Loucy (cell line): ENCODE measurements around the gene SLC22A16.
A peak's percentile ranks its signal among the peaks of the same experiment; 100 is the strongest.

Experiments used
- H2AFZ ChIP-seq: fragments of 200-600 bp; sonication (generic); 2 replicates; pipeline ENCODE4 v1.6.0; 2016; ENCODE audit warnings: antibody characterized with exemption, mild to moderate bottlenecking, low read length, moderate library complexity
- H3F3A ChIP-seq: fragments of 200-600 bp; 2 replicates; pipeline ENCODE4 v1.6.0; 2016; ENCODE audit warnings: antibody characterized with exemption, low read depth, mild to moderate bottlenecking
- H3K27me3 ChIP-seq: fragments of 200-600 bp; sonication (generic); 2 replicates; pipeline ENCODE4 v1.6.1; 2014; ENCODE audit warnings: low read length, mild to moderate bottlenecking; ENCODE audit not compliant: insufficient read depth, poor library complexity, severe bottlenecking
- H3K36me3 ChIP-seq: fragments of 200-600 bp; sonication (generic); 2 replicates; pipeline ENCODE4 v1.6.1; 2016; ENCODE audit warnings: low read length; ENCODE audit not compliant: insufficient read depth
- H3K4me1 ChIP-seq: fragments of 200-600 bp; sonication (generic); 2 replicates; pipeline ENCODE4 v1.5.1; 2014; ENCODE audit warnings: low read length, mild to moderate bottlenecking; ENCODE audit not compliant: insufficient read depth, poor library complexity, severe bottlenecking
- H3K4me2 ChIP-seq: fragments of 200-600 bp; sonication (generic); 2 replicates; pipeline ENCODE4 v1.6.0; 2014; ENCODE audit warnings: antibody characterized with exemption, low read length, low read depth, mild to moderate bottlenecking; ENCODE audit not compliant: poor library complexity, severe bottlenecking
- H3K4me3 ChIP-seq: fragments of 200-600 bp; sonication (generic); 2 replicates; pipeline ENCODE4 v1.5.1; 2014; ENCODE audit warnings: low read length, mild to moderate bottlenecking, mixed read lengths; ENCODE audit not compliant: poor library complexity, severe bottlenecking
- H3K79me2 ChIP-seq: fragments of 200-600 bp; sonication (generic); 2 replicates; pipeline ENCODE4 v1.6.1; 2014; ENCODE audit warnings: low read length; ENCODE audit not compliant: insufficient read depth
- H3K9ac ChIP-seq: fragments of 200-600 bp; sonication (generic); 2 replicates; pipeline ENCODE4 v1.6.0; 2014; ENCODE audit warnings: mild to moderate bottlenecking, low read depth, low read length, moderate library complexity; ENCODE audit not compliant: poor library complexity, severe bottlenecking
- H3K9me2 ChIP-seq: fragments of 200-600 bp; sonication (generic); replicated peaks from 2 replicates; pipeline ENCODE4 v1.6.1; 2016; ENCODE audit warnings: low read depth, low read length, mixed read lengths
- H3K9me3 ChIP-seq: fragments of 200-600 bp; sonication (generic); 2 replicates; pipeline ENCODE4 v1.6.1; 2014; ENCODE audit warnings: mild to moderate bottlenecking, antibody characterized with exemption, low read length, low read depth; ENCODE audit not compliant: insufficient read depth
- H4K20me1 ChIP-seq: fragments of 200-600 bp; sonication (generic); 2 replicates; pipeline ENCODE4 v1.6.0; 2014; ENCODE audit warnings: antibody characterized with exemption, low read length, mild to moderate bottlenecking; ENCODE audit not compliant: insufficient read depth, poor library complexity, severe bottlenecking
- CTCF ChIP-seq: fragments of 200-600 bp; sonication (generic); conservative IDR thresholded peaks from 2 replicates; pipeline ENCODE4 v1.5.1; 2014; ENCODE audit warnings: mild to moderate bottlenecking, antibody characterized with exemption, low read length
- EZH2phosphoT487 ChIP-seq: fragments of 200-600 bp; IDR thresholded peaks from 2 replicates; pipeline ENCODE4 v1.6.1; 2018; ENCODE audit warnings: antibody characterized with exemption, mild to moderate bottlenecking, moderate library complexity, borderline replicate concordance

SLC22A16 gene

DNA sequence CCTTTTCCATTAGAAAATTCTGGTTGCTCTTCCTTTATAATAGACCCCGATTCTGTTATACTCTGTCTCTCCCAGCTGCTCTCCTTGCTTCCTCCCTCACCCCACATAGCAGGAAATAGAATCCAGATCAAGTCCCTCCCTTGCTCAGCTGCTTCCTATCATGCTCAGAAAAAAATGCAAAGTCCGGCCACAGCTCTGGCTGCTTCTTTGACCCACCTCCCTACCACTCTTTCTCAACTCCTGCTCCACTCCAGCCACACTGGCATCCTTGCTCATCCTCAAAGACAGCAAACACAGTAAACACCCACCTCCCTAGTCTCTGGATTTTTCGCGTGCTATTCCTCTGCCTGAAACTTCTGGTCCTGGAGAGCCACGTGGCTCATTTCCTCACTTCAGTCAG lies 9.1 kb upstream of the SLC22A16 start:
- H4K20me1 ChIP-seq, result no peaks in the 10 kb centered on the region
- no peak overlapping the region for H3K9ac ChIP-seq
- H3K4me1 ChIP-seq, result peaks cover 7% of the 10 kb centered on the region
- no peak overlapping the region for H3K4me2 ChIP-seq
- H2AFZ ChIP-seq, result peak overlapping the region; percentile 48; the same call in 1 of the 2 replicates
- H3K79me2 ChIP-seq, result no peaks in the 10 kb centered on the region
- no peak overlapping the region for H3K4me3 ChIP-seq
- no peaks in the 10 kb centered on the region for H3F3A ChIP-seq
- TF ChIP-seq EZH2phosphoT487 (no peak), CTCF (no peak)
- no peaks in the 10 kb centered on the region for H3K36me3 ChIP-seq
- H3K27me3 ChIP-seq, result no peaks in the 10 kb centered on the region
- H3K9me2 ChIP-seq, result no peaks in the 10 kb centered on the region
- peaks cover 11% of the 10 kb centered on the region for H3K9me3 ChIP-seq

DNA sequence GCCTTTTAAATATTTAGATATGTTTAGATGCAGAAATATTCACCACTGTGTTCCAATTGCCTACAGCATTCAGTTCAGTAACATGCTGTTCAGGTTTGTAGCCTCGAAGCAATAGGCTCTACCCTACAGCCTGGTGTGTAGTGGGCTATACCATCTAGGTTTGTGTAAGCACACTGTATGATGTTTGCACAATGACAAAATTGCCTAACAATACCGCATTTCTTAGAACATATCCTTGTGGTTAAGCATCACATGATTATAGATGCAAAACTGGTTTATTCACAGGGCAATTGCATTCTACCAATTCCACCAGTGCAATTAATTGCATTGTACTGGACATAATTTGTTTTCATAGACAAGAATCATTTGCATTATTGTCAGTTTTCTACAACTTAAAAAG lies 7.9 kb upstream of the SLC22A16 start:
- no peak overlapping the region for H3K4me3 ChIP-seq
- no peaks in the 10 kb centered on the region for H4K20me1 ChIP-seq
- no peaks in the 10 kb centered on the region for H3K27me3 ChIP-seq
- no peaks in the 10 kb centered on the region for H3K36me3 ChIP-seq
- H2AFZ ChIP-seq, result no peak overlapping the region
- TF ChIP-seq EZH2phosphoT487 (no peak), CTCF (no peak)
- H3K9me2 ChIP-seq, result no peaks in the 10 kb centered on the region
- peaks cover 7% of the 10 kb centered on the region for H3K4me1 ChIP-seq
- H3K9ac ChIP-seq, result no peak overlapping the region
- peaks cover 11% of the 10 kb centered on the region for H3K9me3 ChIP-seq
- no peak overlapping the region for H3K4me2 ChIP-seq
- H3K79me2 ChIP-seq, result no peaks in the 10 kb centered on the region
- no peaks in the 10 kb centered on the region; the same call in 1 of the 2 replicates for H3F3A ChIP-seq

GRCh38 chr6:110482774-110483400 lies 6.5 kb upstream of the SLC22A16 start:
- Histone ChIP-seq H2AFZ (no peak overlapping the region), H3K9me2 (no peaks in the 10 kb centered on the region), H3K27me3 (no peaks in the 10 kb centered on the region), H3K4me1 (peaks cover 7% of the 10 kb centered on the region), H3K9ac (no peak overlapping the region), H3K79me2 (no peaks in the 10 kb centered on the region), H3K4me3 (no peak overlapping the region), H3K36me3 (no peaks in the 10 kb centered on the region), H3F3A (no peaks in the 10 kb centered on the region; the same call in 1 of the 2 replicates), H3K4me2 (no peak overlapping the region), H3K9me3 (peaks cover 11% of the 10 kb centered on the region), H4K20me1 (no peaks in the 10 kb centered on the region)
- TF ChIP-seq EZH2phosphoT487 (no peak), CTCF (no peak)
